Calu3 (cell line): ENCODE data around the gene TCAP. TPM values are rescaled to one million over a fixed set of nuclear protein-coding genes. Genes with fewer than 3 reads are reported as not detected.

Experiments used
- Bru-seq: library from RNA; stranded (reverse); fragments of 400-500 nt; gene quantifications from one replicate; lab custom pipeline; 2021; lab: Mats Ljungman, UMichigan
- BruChase-seq, 2 experiments: library from RNA; stranded (reverse); fragments of 400-500 nt; gene quantifications; one replicate each; lab custom pipeline; 2021; lab: Mats Ljungman, UMichigan
- BruUV-seq: library from RNA; stranded (reverse); fragments of 400-500 nt; replicated peaks from 2 replicates; lab custom pipeline; 2021; lab: Mats Ljungman, UMichigan
- CTCF ChIA-PET: fragments of 300-600 bp; sonication (Branson Sonifier 250); formaldehyde crosslinking; loops from one replicate; lab custom pipeline; 2022; ENCODE audit warnings: antibody characterized with exemption; lab: Charles Lee
- DNase-seq: peaks from one replicate; pipeline ENCODE4 v3.0.0; 2022
- H3K27ac Mint-ChIP-seq: one replicate; pipeline ENCODE4 v1.8.0; 2022; ENCODE audit warnings: mixed read lengths; ENCODE audit not compliant: unreplicated experiment
- H3K27me3 Mint-ChIP-seq: one replicate; pipeline ENCODE4 v1.8.0; 2022; ENCODE audit warnings: mixed read lengths; ENCODE audit not compliant: unreplicated experiment
- H3K36me3 Mint-ChIP-seq: one replicate; pipeline ENCODE4 v1.8.0; 2022; ENCODE audit warnings: mild to moderate bottlenecking, moderate library complexity, mixed read lengths; ENCODE audit not compliant: insufficient read depth, unreplicated experiment
- H3K4me1 Mint-ChIP-seq: one replicate; pipeline ENCODE4 v1.8.0; 2022; ENCODE audit warnings: mild to moderate bottlenecking, low read depth, mixed read lengths; ENCODE audit not compliant: unreplicated experiment
- H3K4me3 Mint-ChIP-seq: one replicate; pipeline ENCODE4 v1.8.0; 2022; ENCODE audit warnings: mild to moderate bottlenecking, low read depth, moderate library complexity, mixed read lengths; ENCODE audit not compliant: unreplicated experiment
- H3K9me3 Mint-ChIP-seq: one replicate; pipeline ENCODE4 v1.8.0; 2022; ENCODE audit warnings: low read depth, mixed read lengths; ENCODE audit not compliant: unreplicated experiment
- intact Hi-C: fragments of 100-400 bp; cut with micrococcal nuclease; formaldehyde crosslinking; loops from one replicate; pipeline ENCODE4 v1.10.0; 2022; ENCODE audit not compliant: unreplicated experiment
- long read RNA-seq: library from polyadenylated mRNA; stranded (forward); transcript quantifications from one replicate; pipeline ENCODE4 v2.0.0, GENCODE V29; 2022
- total RNA-seq: library from RNA; stranded (reverse); gene quantifications from 2 replicates; pipeline ENCODE4 v1.2.3, GENCODE V29; 2022
- TF ChIP-seq, protein P1 (sequence below): fragments of 200-600 bp; IDR thresholded peaks from one replicate; pipeline ENCODE4 v1.8.0; 2022; ENCODE audit warnings: antibody characterized with exemption; ENCODE audit not compliant: unreplicated experiment

The TCAP gene, protein sequence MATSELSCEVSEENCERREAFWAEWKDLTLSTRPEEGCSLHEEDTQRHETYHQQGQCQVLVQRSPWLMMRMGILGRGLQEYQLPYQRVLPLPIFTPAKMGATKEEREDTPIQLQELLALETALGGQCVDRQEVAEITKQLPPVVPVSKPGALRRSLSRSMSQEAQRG
- total RNA-seq (51.5 and 61.1 TPM in 2 replicates), Bru-seq, nascent RNA (percentile 91 among the genes with signal in this experiment), BruChase-seq, experiment 1, labeled RNA remaining after a 6-hour chase (percentile 99 among the genes with signal in this experiment), BruChase-seq, experiment 2, labeled RNA remaining after a 2-hour chase (percentile 99 among the genes with signal in this experiment)
- long read RNA-seq, partial matches to known transcripts: 0 of 39 reads
- long read RNA-seq, other reads (novel, unspliced or antisense): 38 of 39 reads

DNA sequence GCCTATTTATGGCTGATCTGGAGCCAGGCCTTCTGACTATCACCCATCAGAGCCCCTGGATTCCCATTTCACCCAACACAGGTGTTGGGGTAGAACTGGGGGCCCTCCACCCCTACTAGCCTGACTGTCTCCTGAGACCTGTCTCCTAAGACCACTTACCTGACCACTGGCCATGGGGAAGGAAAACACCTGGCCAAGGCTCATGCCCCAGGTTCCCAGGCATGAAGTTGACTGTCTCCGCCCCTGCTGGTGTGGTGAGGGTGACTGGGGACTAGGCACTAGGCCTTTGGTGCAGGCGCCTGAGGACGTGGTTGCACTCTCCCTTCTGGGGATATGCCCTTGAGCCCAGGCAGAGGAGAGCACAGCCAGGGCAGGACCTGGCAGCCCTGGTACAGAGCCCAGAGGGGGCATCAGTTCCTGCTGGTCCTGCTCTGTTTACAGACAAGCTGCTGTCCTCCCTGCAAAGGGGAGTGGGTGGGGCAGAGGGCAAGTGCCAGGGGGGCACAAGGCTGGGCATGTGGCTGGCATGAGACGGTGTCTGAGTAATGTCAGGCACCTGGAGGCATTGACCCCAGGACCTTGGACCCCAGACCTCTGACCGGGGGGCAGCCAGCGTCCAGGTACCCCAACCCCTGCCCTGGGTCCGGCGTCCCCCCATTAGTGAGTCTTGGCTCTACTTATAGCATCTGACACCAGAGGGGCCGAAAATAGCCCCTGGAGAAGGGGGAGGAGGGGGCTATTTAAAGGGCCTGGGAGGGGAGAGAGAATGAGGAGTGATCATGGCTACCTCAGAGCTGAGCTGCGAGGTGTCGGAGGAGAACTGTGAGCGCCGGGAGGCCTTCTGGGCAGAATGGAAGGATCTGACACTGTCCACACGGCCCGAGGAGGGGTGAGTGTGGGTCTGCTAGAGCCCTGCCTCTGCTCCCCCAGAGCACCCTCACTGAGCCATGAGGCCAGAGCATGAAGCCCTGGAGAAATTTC, at the start of gene TCAP:
TCAP (plus strand) TSS at position 769 of the 981 bp plus-strand sequence; CDS start at position 780, 11 bp downstream.
- H3K27ac Mint-ChIP-seq: peak within 1 kb of the TSS; percentile 8
- CTCF ChIA-PET: interaction anchor here (0.8 to 161.2 kb wide), 20 partner anchors 44 to 436 kb away, joined by 3 to 42089 read pairs (median 9); partner anchors contain the start of genes ERBB2, GRB7, GSDMA and GSDMB
- BruUV-seq: no TSS peak
- H3K4me1 Mint-ChIP-seq: peaks cover 62% of the 10 kb centered on the region
- DNase-seq: peak; percentile 95
- H3K27me3 Mint-ChIP-seq: peaks cover 48% of the 10 kb centered on the region
- no peaks in the 10 kb centered on the region for H3K9me3 Mint-ChIP-seq
- peak within 1 kb of the TSS; percentile 28 for H3K4me3 Mint-ChIP-seq
- TF ChIP-seq, protein P1, sequence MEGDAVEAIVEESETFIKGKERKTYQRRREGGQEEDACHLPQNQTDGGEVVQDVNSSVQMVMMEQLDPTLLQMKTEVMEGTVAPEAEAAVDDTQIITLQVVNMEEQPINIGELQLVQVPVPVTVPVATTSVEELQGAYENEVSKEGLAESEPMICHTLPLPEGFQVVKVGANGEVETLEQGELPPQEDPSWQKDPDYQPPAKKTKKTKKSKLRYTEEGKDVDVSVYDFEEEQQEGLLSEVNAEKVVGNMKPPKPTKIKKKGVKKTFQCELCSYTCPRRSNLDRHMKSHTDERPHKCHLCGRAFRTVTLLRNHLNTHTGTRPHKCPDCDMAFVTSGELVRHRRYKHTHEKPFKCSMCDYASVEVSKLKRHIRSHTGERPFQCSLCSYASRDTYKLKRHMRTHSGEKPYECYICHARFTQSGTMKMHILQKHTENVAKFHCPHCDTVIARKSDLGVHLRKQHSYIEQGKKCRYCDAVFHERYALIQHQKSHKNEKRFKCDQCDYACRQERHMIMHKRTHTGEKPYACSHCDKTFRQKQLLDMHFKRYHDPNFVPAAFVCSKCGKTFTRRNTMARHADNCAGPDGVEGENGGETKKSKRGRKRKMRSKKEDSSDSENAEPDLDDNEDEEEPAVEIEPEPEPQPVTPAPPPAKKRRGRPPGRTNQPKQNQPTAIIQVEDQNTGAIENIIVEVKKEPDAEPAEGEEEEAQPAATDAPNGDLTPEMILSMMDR: no peak
- H3K36me3 Mint-ChIP-seq: peaks cover 86% of the 10 kb centered on the region
- intact Hi-C loops: loop anchor here (1.0 kb wide), 1 partner anchor 53 kb away; no protein-coding TSS in a partner anchor

DNA sequence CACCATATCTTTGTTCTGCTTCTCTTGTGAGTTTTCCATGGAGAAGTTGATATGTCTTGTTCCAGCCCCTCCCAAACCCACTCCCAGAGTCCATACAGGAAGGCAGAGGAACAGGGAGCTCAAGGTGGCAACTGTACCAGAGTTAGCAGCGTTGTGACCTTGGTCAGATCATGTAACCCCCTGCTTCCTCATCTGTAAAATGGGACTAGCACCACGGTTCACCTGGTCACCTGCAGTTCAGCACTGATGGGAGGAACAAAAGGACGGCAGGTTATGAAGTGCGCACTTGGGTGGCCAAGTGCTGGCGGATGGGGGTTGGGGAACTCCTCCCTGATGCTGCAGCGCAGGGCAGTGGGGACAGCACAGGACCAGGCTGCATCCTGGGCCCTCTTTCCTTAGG, 49.7 kb upstream of the TCAP start:
- Mint-ChIP-seq H3K27ac (no peak overlapping the region), H3K9me3 (no peaks in the 10 kb centered on the region), H3K4me1 (peaks cover 34% of the 10 kb centered on the region), H3K36me3 (peaks cover 51% of the 10 kb centered on the region), H3K4me3 (no peak overlapping the region), H3K27me3 (peaks cover 99% of the 10 kb centered on the region)
- TF ChIP-seq, protein P1: no peak
- BruUV-seq: no TSS peak
- CTCF ChIA-PET: interaction anchor here (0.6 to 161.2 kb wide), 19 partner anchors 5 to 559 kb away, joined by 3 to 42089 read pairs (median 8); partner anchors contain the start of genes ERBB2, GRB7, GSDMA and GSDMB
- no peak for DNase-seq
- intact Hi-C loops: loop anchor here (5.0 kb wide), 1 partner anchor 482 kb away; no protein-coding TSS in a partner anchor

DNA sequence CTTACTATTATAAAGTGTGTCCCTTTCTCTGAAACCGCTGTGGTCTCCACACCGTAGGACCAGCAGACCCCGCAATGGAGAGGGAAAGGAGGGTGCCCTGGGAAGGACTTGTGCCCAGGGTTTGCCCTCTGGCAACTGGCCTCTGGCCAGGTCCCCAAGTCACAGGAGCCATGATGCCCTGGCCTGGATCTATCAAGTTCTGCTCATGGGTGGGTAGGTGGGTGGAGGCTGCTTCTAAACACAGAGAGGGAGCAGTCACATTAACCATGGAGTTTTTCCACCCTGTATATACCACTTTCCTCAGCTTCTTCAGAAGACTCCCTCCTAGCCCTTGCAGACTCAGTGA, 48.1 kb upstream of the TCAP start:
- peaks cover 58% of the 10 kb centered on the region for H3K36me3 Mint-ChIP-seq
- intact Hi-C loops: loop anchor here (2.0 to 5.0 kb wide), 2 partner anchors 14 to 480 kb away; no protein-coding TSS in a partner anchor
- H3K4me3 Mint-ChIP-seq: peak overlapping the region; percentile 76
- DNase-seq: no peak
- H3K27ac Mint-ChIP-seq: peak overlapping the region; percentile 2
- BruUV-seq: TSS peak; percentile 74
- CTCF ChIA-PET: interaction anchor here (0.6 to 161.2 kb wide), 29 partner anchors 4 to 1000 kb away, joined by 3 to 42089 read pairs (median 7); partner anchors contain the start of genes CSF3, ERBB2, GRB7 and GSDMA
- H3K27me3 Mint-ChIP-seq: peaks cover 97% of the 10 kb centered on the region
- H3K9me3 Mint-ChIP-seq: no peaks in the 10 kb centered on the region
- H3K4me1 Mint-ChIP-seq: peaks cover 42% of the 10 kb centered on the region
- TF ChIP-seq, protein P1: no peak
